Stimulated activated CD8-positive, alpha-beta memory T cell treated with anti-CD3 and anti-CD28 coated beads, Interleukin-4, amount 100 ng/mL, for 4 hours (primary cell): ENCODE data around the gene CCT2.

Source experiments
- DNase-seq, 2 donors: peaks; one replicate each; pipeline ENCODE4 v3.0.0-alpha.2; 2020; ENCODE audit warnings: low read depth in 2 of 2, low spot score in 1 of 2

CCT2 gene

GRCh38 chr12:69641546-69641945 is 56.3 kb downstream of the CCT2 start:
- DNase-seq = no peak

DNA sequence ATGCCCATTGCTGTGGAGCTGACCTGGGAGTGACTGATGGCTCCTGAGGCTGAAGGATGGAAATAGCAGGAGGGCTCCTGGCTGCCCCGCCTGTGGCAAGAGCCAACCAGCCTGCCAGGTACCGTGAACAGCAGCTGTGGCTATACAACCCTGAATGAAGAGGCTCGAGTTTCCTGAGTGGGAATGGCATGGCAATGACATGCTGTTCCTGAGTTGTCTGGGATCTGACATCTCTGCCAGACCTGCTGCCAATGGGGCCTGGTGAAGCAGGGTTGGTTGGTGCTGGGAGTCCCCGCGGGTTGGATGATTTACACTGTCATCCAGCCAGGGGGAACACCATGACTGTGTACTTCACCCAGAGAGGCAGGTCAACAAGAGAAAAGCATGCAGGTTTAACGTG is 57.3 kb downstream of the CCT2 start:
- no peak for DNase-seq

GRCh38 chr12:69644511-69644910 is 59.3 kb downstream of the CCT2 start:
- no peak for DNase-seq

- no peak for DNase-seq
Measured at GRCh38 chr12:69645031-69645430, 59.8 kb downstream of the CCT2 start.

GRCh38 chr12:69647178-69647577 is 61.9 kb downstream of the CCT2 start:
- DNase-seq = no peak

GRCh38 chr12:69648476-69648875 is 63.2 kb downstream of the CCT2 start:
- no peak for DNase-seq

DNA sequence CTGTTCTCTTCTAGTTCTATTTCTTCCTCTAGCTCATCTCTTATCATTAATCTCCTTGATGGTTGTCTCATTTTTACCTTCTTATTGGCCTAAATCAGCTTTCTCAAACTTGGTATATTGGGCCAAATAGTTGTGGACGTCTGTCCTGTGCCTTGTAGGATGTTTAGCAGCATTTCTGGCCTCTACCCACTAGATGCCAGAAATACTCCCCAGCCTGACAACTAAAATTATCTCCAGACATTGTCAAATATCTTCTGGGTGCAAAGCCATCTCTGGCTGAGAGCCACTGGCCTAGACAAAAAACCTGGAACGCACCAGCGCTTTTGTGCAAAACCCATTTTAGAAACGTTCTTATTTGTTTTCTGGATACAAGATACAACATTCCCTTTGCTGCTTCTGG is 64.3 kb downstream of the CCT2 start:
- DNase-seq = no peak
